ENCODE data around the gene TAB2. TPM values are rescaled to one million over a fixed set of nuclear protein-coding genes. Genes with fewer than 3 reads are reported as not detected.

The TAB2 gene
- total and polyA plus RNA-seq, 2 of the 8 experiments (the other 6 are each of a cell fraction or from before 2014, with no cell fraction given), result 40.4 to 63.0 TPM

DNA sequence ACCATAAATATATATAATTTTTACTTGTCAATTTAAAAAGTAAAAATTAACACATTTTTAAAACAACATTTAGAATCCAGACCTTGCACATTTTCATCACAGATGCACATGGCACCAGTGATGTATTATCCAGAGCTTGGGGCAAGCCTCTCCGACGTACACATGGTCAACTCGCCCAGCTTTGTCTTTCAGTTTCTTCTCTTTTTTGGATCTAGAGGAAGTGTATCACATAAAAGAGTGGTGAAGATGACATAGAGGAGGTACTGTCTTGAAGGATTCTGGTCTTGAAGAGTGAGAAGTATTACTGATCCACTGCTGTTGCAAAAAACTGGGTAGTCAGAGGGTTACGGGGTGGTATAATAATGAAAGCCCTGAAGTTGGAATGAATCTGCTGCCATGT, 46.9 kb upstream of the TAB2 start (continued):
- TF ChIP-seq, protein P1, sequence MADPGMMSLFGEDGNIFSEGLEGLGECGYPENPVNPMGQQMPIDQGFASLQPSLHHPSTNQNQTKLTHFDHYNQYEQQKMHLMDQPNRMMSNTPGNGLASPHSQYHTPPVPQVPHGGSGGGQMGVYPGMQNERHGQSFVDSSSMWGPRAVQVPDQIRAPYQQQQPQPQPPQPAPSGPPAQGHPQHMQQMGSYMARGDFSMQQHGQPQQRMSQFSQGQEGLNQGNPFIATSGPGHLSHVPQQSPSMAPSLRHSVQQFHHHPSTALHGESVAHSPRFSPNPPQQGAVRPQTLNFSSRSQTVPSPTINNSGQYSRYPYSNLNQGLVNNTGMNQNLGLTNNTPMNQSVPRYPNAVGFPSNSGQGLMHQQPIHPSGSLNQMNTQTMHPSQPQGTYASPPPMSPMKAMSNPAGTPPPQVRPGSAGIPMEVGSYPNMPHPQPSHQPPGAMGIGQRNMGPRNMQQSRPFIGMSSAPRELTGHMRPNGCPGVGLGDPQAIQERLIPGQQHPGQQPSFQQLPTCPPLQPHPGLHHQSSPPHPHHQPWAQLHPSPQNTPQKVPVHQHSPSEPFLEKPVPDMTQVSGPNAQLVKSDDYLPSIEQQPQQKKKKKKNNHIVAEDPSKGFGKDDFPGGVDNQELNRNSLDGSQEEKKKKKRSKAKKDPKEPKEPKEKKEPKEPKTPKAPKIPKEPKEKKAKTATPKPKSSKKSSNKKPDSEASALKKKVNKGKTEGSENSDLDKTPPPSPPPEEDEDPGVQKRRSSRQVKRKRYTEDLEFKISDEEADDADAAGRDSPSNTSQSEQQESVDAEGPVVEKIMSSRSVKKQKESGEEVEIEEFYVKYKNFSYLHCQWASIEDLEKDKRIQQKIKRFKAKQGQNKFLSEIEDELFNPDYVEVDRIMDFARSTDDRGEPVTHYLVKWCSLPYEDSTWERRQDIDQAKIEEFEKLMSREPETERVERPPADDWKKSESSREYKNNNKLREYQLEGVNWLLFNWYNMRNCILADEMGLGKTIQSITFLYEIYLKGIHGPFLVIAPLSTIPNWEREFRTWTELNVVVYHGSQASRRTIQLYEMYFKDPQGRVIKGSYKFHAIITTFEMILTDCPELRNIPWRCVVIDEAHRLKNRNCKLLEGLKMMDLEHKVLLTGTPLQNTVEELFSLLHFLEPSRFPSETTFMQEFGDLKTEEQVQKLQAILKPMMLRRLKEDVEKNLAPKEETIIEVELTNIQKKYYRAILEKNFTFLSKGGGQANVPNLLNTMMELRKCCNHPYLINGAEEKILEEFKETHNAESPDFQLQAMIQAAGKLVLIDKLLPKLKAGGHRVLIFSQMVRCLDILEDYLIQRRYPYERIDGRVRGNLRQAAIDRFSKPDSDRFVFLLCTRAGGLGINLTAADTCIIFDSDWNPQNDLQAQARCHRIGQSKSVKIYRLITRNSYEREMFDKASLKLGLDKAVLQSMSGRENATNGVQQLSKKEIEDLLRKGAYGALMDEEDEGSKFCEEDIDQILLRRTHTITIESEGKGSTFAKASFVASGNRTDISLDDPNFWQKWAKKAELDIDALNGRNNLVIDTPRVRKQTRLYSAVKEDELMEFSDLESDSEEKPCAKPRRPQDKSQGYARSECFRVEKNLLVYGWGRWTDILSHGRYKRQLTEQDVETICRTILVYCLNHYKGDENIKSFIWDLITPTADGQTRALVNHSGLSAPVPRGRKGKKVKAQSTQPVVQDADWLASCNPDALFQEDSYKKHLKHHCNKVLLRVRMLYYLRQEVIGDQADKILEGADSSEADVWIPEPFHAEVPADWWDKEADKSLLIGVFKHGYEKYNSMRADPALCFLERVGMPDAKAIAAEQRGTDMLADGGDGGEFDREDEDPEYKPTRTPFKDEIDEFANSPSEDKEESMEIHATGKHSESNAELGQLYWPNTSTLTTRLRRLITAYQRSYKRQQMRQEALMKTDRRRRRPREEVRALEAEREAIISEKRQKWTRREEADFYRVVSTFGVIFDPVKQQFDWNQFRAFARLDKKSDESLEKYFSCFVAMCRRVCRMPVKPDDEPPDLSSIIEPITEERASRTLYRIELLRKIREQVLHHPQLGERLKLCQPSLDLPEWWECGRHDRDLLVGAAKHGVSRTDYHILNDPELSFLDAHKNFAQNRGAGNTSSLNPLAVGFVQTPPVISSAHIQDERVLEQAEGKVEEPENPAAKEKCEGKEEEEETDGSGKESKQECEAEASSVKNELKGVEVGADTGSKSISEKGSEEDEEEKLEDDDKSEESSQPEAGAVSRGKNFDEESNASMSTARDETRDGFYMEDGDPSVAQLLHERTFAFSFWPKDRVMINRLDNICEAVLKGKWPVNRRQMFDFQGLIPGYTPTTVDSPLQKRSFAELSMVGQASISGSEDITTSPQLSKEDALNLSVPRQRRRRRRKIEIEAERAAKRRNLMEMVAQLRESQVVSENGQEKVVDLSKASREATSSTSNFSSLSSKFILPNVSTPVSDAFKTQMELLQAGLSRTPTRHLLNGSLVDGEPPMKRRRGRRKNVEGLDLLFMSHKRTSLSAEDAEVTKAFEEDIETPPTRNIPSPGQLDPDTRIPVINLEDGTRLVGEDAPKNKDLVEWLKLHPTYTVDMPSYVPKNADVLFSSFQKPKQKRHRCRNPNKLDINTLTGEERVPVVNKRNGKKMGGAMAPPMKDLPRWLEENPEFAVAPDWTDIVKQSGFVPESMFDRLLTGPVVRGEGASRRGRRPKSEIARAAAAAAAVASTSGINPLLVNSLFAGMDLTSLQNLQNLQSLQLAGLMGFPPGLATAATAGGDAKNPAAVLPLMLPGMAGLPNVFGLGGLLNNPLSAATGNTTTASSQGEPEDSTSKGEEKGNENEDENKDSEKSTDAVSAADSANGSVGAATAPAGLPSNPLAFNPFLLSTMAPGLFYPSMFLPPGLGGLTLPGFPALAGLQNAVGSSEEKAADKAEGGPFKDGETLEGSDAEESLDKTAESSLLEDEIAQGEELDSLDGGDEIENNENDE (IDR thresholded peaks at IDR 0.05; ENCODE audit: insufficient replicate concordance, low read length), result no peak
- TF ChIP-seq, protein P2, sequence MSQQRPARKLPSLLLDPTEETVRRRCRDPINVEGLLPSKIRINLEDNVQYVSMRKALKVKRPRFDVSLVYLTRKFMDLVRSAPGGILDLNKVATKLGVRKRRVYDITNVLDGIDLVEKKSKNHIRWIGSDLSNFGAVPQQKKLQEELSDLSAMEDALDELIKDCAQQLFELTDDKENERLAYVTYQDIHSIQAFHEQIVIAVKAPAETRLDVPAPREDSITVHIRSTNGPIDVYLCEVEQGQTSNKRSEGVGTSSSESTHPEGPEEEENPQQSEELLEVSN (IDR thresholded peaks at IDR 0.05), result no peak
- TF ChIP-seq SP2 (IDR thresholded peaks at IDR 0.05; ENCODE audit: low read length), result no peak
- TF ChIP-seq RNF2 (IDR thresholded peaks at IDR 0.05; ENCODE audit: borderline replicate concordance, low read depth, low read length, missing control alignments, poor library complexity, severe bottlenecking), result no peak
